Cardiac muscle cell (in vitro differentiated cells and primary cell): ENCODE results near the gene FOXM1. TPM values are rescaled to one million over a fixed set of nuclear protein-coding genes. Genes with fewer than 3 reads are reported as not detected.

Source experiments
- DNase-seq, 2 donors: peaks; one replicate each; pipeline versions ENCODE4 v3.0.0 to v3.0.0-alpha.2; 2010 to 2017; ENCODE audit warnings: low read depth in 1 of 2, low spot score in 1 of 2
- H3K27ac ChIP-seq: fragments of 200-600 bp; sonication (generic); 2 replicates; pipeline ENCODE4 v1.5.1; 2016
- H3K27me3 ChIP-seq: fragments of 200-600 bp; sonication (generic); 2 replicates; pipeline ENCODE4 v1.6.0; 2016; ENCODE audit warnings: control low read depth
- H3K36me3 ChIP-seq: fragments of 200-600 bp; sonication (generic); 2 replicates; pipeline ENCODE4 v1.5.1; 2016; ENCODE audit warnings: control low read depth
- H3K4me1 ChIP-seq: fragments of 200-600 bp; sonication (generic); 2 replicates; pipeline ENCODE4 v1.8.1; 2017; ENCODE audit warnings: low read depth, mild to moderate bottlenecking, mixed run types
- H3K4me3 ChIP-seq: fragments of 200-600 bp; sonication (generic); 2 replicates; pipeline ENCODE4 v1.5.1; 2016; ENCODE audit warnings: mild to moderate bottlenecking
- H3K9me3 ChIP-seq: fragments of 200-600 bp; sonication (generic); 2 replicates; pipeline ENCODE4 v1.5.1; 2017; ENCODE audit warnings: low read depth, mild to moderate bottlenecking, control low read depth
- CTCF ChIP-seq: IDR thresholded peaks from 2 replicates; pipeline ENCODE4 v1.5.1; 2012; ENCODE audit warnings: low read depth, mild to moderate bottlenecking, low read length
- polyA plus RNA-seq: library from polyadenylated mRNA; unstranded; fragments of >200 nt; fragmentation: Nextera tagmentation; extraction: Ambion mirVana; gene quantifications from 2 replicates; pipeline ENCODE4 v1.2.1, GENCODE V29; 2016
- total RNA-seq: library from RNA; depleted of rRNA; stranded (reverse); fragments of >200 nt; gene quantifications from 2 replicates; pipeline ENCODE4 v1.2.3, GENCODE V29; 2016

The FOXM1 gene
- total and polyA plus RNA-seq, 2 experiments from 2014 or later = 11.5 to 36.1 TPM

DNA sequence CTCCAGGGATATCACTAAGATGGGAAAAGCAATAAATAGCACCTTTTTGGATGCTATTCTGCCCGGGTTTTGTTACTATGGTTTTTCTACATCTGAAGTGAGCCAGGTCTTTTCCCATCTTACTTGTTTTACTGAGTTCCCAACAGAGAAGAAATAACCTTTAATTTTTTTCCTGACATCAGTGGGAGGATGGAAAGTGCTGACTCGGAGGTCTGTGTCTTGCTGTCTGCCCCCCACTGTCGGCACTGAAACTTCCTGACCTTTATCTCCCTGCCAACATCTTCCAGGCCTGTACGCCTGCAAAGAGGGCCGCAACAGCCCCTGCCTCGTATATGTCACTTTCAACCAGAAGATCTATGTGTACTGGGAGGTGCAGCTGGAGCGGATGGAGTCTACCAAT is 53.5 kb downstream of the FOXM1 start:
- Histone ChIP-seq H3K9me3 (no peaks in the 10 kb centered on the region), H3K27ac (no peak overlapping the region), H3K36me3 (peaks cover 28% of the 10 kb centered on the region), H3K27me3 (no peaks in the 10 kb centered on the region), H3K4me3 (no peak overlapping the region), H3K4me1 (no peaks in the 10 kb centered on the region)
- DNase-seq = no peak
- TF ChIP-seq CTCF = no peak

GRCh38 chr12:2820432-2820831 is 56.5 kb downstream of the FOXM1 start:
- H3K9me3 ChIP-seq = no peaks in the 10 kb centered on the region
- no peaks in the 10 kb centered on the region for H3K4me1 ChIP-seq
- no peak for TF ChIP-seq CTCF
- H3K27me3 ChIP-seq = no peaks in the 10 kb centered on the region
- DNase-seq = no peak
- peaks cover 38% of the 10 kb centered on the region for H3K36me3 ChIP-seq
- H3K27ac ChIP-seq = no peak overlapping the region
- no peak overlapping the region for H3K4me3 ChIP-seq

GRCh38 chr12:2819810-2820209 is 57.2 kb downstream of the FOXM1 start:
- Histone ChIP-seq H3K36me3 (peaks cover 34% of the 10 kb centered on the region), H3K4me1 (no peaks in the 10 kb centered on the region), H3K27me3 (no peaks in the 10 kb centered on the region), H3K4me3 (no peak overlapping the region), H3K9me3 (no peaks in the 10 kb centered on the region), H3K27ac (no peak overlapping the region)
- TF ChIP-seq CTCF = no peak
- no peak for DNase-seq

DNA sequence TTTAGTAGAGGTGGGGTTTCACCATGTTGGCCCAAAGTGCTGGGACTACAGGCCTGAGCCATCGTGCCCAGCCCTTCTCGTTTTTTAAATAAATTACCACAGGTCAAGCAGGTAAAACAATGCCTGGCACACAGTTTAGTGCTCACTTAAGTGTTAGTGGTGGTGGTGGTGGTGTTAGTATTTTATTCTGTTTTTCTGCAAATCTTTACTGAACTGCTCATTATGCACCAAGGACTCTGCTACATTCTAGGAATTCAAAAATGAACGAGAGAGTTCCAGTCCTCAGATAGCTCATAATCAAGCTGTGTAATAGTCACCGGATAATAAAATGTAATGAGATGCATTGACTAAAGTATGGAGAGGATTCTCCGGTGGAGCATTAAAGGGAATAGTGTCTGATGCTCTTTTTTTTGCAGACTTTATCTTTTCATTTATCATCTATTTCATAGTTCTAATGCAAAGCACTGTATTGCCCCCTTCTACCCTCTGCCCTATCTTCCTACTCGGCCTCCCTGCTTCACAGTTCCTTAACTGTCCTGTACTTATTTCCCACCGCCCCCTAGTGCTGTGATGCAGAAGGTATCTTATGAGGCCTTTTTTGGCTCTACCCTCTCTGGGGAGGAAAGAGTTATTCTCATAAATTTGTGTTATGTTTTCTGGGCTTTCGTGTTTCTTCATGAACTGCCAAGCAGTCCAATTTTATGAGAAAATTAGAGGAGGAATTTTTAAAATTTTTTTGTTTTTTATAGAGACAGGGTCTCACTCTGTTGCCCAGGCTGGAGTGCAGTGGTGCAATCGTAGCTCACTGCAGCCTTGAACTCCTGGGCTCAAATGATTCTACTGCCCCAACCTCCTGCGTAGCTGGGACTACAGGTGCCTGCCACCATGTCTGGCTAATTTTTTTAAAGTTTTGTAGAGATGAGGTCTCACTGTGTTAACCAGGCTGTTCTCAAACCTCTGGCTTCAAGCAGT is 63.5 kb downstream of the FOXM1 start:
- Histone ChIP-seq H3K9me3 (no peaks in the 10 kb centered on the region), H3K4me1 (peaks cover 9% of the 10 kb centered on the region), H3K4me3 (peak overlapping the region; percentile 64), H3K36me3 (peaks cover 12% of the 10 kb centered on the region), H3K27ac (peak overlapping the region; percentile 96), H3K27me3 (no peaks in the 10 kb centered on the region)
- peak; percentile 77 for TF ChIP-seq CTCF
- DNase-seq = peak; percentile 73 to 80

DNA sequence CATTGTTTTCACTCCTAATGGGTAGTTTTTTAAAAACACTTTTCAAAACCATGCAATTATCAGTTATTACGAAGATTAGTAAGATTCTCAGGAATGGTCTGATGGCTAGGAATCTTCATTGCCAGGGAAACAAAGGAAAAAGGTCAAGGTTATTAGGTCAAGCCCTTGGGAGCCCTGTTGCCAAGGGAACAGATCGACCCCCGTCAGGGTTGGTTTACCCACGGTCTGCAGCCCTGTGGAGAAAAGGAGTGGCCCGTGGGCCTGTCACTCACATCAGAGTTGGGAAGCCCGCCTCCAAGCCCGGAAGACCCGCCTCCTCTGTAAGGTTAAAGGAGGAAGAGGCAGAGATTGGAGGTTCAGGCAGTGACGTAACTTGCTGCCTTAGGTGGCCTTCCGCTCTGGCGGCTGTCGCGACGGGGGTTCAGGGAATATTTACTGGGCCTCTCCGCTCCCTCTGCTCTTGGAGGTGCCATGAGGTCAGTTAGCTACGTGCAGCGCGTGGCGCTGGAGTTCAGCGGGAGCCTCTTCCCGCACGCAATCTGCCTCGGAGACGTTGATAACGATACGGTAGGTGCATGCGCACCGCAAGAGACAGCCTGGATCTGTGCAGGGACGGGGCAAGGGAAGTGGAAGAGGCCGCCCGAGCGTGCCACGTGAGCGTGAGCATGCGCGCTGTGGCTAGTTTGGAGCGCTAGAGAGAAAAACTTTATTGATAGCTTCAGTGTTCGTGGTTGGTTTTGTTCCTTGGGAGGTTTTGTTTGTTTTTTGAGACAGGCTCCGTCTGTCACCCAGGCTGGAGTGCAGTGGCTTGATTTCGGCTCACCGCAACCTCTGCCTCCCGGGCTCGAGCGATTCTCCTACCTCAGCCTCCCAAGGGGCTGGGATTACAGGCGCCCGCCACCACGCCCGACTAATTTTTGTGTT is 64.4 kb downstream of the FOXM1 start, which contains the start of gene ITFG2:
Gene ITFG2 (plus strand): TSS at position 379 of the 924 bp plus-strand sequence. CDS start 93 bp downstream, at position 472.
- Histone ChIP-seq H3K9me3 (no peaks in the 10 kb centered on the region), H3K36me3 (peaks cover 4% of the 10 kb centered on the region), H3K4me3 (peak within 1 kb of the TSS; percentile 64), H3K27me3 (no peaks in the 10 kb centered on the region), H3K4me1 (peaks cover 9% of the 10 kb centered on the region), H3K27ac (peak within 1 kb of the TSS; percentile 96)
- TF ChIP-seq CTCF = no peak
- peak; percentile 99 for DNase-seq
